BLaER1 treated with 17β-estradiol and CSF1 and Interleukin-3, amounts not matched to agents 10 nM and 100 nM (cell line): ENCODE data around the gene SEMA4D.
A peak's percentile ranks its signal among the peaks of the same experiment; 100 is the strongest.
"Not testable (repeated sequence)": the region's sequence is repeated elsewhere in the genome, so short reads cannot be mapped to it uniquely, and the experiment has no call there.

Experiments used
- H3K27ac ChIP-seq, 11 experiments: shearing (Covaris generic); formaldehyde crosslinking; 2 replicates each; pipeline ENCODE4 v1.8.1; 2022
- H3K27me3 ChIP-seq, 11 experiments: shearing (Covaris generic); formaldehyde crosslinking; 2 replicates each; pipeline ENCODE4 v1.8.1; 2022
- H3K36me3 ChIP-seq, 11 experiments: shearing (Covaris generic); formaldehyde crosslinking; 2 replicates each; pipeline ENCODE4 v1.8.1; 2022
- H3K4me1 ChIP-seq, 10 experiments: shearing (Covaris generic); formaldehyde crosslinking; 2 replicates each; pipeline ENCODE4 v1.8.1; 2022
- H3K4me2 ChIP-seq, 11 experiments: shearing (Covaris generic); formaldehyde crosslinking; 2 replicates each; pipeline ENCODE4 v1.8.1; 2022
- H3K4me3 ChIP-seq, 10 experiments: shearing (Covaris generic); formaldehyde crosslinking; 2 replicates each; pipeline ENCODE4 v1.8.1; 2022
- H3K9ac ChIP-seq, 11 experiments: shearing (Covaris generic); formaldehyde crosslinking; 2 replicates each; pipeline ENCODE4 v1.8.1; 2022
- H3K9me3 ChIP-seq, 11 experiments: shearing (Covaris generic); formaldehyde crosslinking; replicated peaks in 1 of 11; 2 replicates each; pipeline ENCODE4 v1.8.1; 2022
- H4K20me1 ChIP-seq, 11 experiments: shearing (Covaris generic); formaldehyde crosslinking; 2 replicates each; pipeline ENCODE4 v1.8.1; 2022
- Cebpa-rat ChIP-seq, 11 experiments: shearing (Covaris generic); IDR thresholded peaks; 2 replicates each; pipeline ENCODE4 v1.8.1; 2022

SEMA4D gene

DNA sequence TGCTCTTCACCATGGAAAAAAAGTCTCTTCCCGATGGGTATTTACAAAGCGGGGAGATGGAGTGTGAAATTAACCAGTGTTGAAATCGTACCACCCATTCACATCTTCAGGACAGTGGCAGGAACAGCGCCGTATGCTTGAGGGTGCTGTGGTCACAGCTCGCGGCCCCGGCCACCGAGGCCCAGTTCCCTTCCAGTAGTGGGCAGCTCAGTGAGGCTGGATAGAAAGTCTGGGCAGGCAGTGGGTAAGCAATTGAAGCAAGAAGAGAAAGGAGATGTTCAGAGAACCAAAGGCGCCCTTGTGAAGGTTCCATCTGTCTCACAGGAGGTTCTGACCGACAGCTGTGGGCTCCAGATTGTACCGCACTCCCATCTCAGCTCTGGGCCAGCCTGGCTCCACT is 120.5 kb downstream of the SEMA4D start:
- Histone ChIP-seq H3K4me2 (peak overlapping the region in 7 of 11 experiments; percentile 16 to 89 (median 84); a peak in 10 of 22 replicates), H3K36me3 (peaks cover 0 to 48% (median 34%) of the 10 kb centered on the region in 11 experiments; a peak in 19 of 22 replicates)

DNA sequence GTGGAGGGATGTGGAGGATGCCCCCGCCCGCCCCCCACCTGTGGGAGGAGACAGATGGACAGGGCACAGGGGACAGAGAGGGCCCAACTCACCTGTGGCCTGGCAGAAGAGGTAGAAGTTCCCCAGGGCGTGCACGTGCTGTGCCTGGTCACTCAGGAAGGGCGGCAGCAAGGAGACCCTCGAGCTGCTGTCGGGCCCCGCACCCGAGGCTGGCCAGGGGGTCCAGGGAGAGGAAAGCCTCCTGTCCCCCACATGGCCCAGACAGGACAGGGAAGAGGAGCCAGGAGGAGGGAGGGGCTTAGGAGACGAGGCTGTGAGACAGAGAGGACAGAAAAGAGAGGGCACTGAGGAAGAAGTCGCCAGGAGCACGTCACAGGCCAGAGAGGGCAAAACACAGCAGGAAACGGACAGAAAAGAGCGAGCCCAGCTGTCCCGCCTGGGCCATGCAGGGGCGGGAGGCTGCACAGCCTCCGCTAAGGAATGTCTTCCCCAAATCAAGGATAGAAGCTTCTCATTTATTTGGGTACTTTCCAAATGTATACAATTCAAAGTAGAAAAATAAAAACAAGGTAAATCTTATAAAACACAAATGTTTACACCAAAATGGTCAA is 121.1 kb downstream of the SEMA4D start:
- H3K9ac ChIP-seq: peak overlapping the region in 1 of 11 experiments; percentile 21; a peak in 3 of 22 replicates
- peaks cover 0 to 47% (median 34%) of the 10 kb centered on the region in 11 experiments; a peak in 19 of 22 replicates for H3K36me3 ChIP-seq
- H3K4me2 ChIP-seq: peak overlapping the region in 10 of 11 experiments; percentile 4 to 89 (median 84); a peak in 14 of 22 replicates
- H4K20me1 ChIP-seq: peaks cover 0 to 47% (median 8%) of the 10 kb centered on the region in 11 experiments; a peak in 11 of 22 replicates
- H3K4me1 ChIP-seq: peaks cover 66 to 92% (median 81%) of the 10 kb centered on the region in 10 experiments
- TF ChIP-seq Cebpa-rat (IDR thresholded peaks at IDR 0.05): no peak
- H3K4me3 ChIP-seq: no peak overlapping the region
- no peaks in the 10 kb centered on the region for H3K9me3 ChIP-seq
- H3K27me3 ChIP-seq: no peaks in the 10 kb centered on the region
- peak overlapping the region in 7 of 11 experiments; percentile 10 to 74 (median 40); a peak in 8 of 22 replicates for H3K27ac ChIP-seq

More for the DNA sequence above, 120.5 kb downstream of the SEMA4D start:
- peak overlapping the region in 6 of 11 experiments; percentile 8 to 74 (median 44); a peak in 6 of 22 replicates for H3K27ac ChIP-seq
- no peak overlapping the region for H3K4me3 ChIP-seq
- no peaks in the 10 kb centered on the region for H3K9me3 ChIP-seq
- H3K9ac ChIP-seq: peak overlapping the region in 2 of 11 experiments; percentile 6 to 29; a peak in 2 of 22 replicates
- no peak for TF ChIP-seq Cebpa-rat (IDR thresholded peaks at IDR 0.05)
- H4K20me1 ChIP-seq: peaks cover 0 to 51% (median 8%) of the 10 kb centered on the region in 11 experiments; a peak in 11 of 22 replicates
- H3K27me3 ChIP-seq: no peaks in the 10 kb centered on the region
- peaks cover 72 to 97% (median 87%) of the 10 kb centered on the region in 10 experiments for H3K4me1 ChIP-seq

DNA sequence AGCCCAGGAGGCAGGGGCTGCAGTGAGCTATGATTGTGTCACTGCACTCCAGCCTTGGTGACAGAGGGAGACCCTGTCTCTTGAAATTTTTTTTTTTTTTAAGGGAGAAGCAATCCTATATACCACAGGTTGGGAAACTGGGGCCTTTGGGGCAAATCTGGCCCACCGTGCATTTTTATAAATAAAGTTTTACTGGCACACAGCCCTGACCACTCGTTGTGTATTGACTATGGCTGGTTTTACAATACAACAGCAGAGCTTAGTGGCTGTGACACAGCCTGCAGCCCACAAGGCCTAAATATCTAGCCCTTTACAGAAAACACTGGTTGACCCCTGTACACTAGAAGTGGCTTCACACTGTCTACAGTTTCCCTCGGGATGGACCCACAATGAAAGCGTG is 121.6 kb downstream of the SEMA4D start:
- no peak for TF ChIP-seq Cebpa-rat (IDR thresholded peaks at IDR 0.05)
- no peaks in the 10 kb centered on the region for H3K9me3 ChIP-seq
- H3K4me3 ChIP-seq: no peak overlapping the region
- H3K27me3 ChIP-seq: no peaks in the 10 kb centered on the region
- peaks cover 0 to 42% (median 3%) of the 10 kb centered on the region in 11 experiments; a peak in 11 of 22 replicates for H4K20me1 ChIP-seq
- no peak overlapping the region; a peak in 1 of 22 replicates for H3K9ac ChIP-seq
- H3K4me2 ChIP-seq: peak overlapping the region; percentile 78 to 89 (median 85); a peak in 18 of 22 replicates
- peak overlapping the region in 5 of 11 experiments; percentile 36 to 74 (median 64); a peak in 7 of 22 replicates for H3K27ac ChIP-seq
- H3K36me3 ChIP-seq: peaks cover 0 to 43% (median 34%) of the 10 kb centered on the region in 11 experiments; a peak in 19 of 22 replicates
- peaks cover 61 to 87% (median 75%) of the 10 kb centered on the region in 10 experiments for H3K4me1 ChIP-seq

DNA sequence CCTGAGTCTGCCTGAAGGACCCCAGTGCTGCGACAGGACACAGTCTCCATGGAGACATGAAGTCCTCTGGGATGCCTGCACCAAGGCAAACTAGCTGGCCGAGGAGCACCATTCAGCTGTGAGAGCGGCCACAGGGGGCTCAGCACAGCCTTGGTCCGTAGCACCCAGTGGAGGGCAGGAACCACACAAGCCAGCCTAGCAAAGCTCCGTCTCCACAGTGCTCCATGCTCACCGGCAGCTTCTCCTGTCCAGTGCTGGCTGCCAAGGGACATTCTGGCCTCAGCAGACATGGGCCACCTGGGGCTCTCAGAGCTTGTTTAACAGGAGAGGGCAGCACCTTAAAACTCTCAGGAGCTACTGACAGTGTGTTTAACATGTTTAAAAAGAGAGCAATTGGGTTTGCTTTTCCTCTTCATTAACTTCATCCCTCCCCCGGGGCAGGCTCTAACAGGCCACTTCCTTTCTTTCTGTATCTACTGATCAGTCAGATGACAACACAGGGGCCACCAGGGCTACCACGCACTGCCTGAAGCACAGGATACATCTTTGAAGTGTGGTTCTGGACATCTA is 122.6 kb downstream of the SEMA4D start:
- TF ChIP-seq Cebpa-rat (IDR thresholded peaks at IDR 0.05): no peak
- no peaks in the 10 kb centered on the region for H3K27me3 ChIP-seq
- no peaks in the 10 kb centered on the region for H3K9me3 ChIP-seq
- peaks cover 51 to 76% (median 65%) of the 10 kb centered on the region in 10 experiments for H3K4me1 ChIP-seq
- peak overlapping the region in 9 of 11 experiments; percentile 41 to 65 (median 50); a peak in 18 of 22 replicates for H3K9ac ChIP-seq
- peaks cover 0 to 32% (median 0%) of the 10 kb centered on the region in 11 experiments; a peak in 6 of 22 replicates for H4K20me1 ChIP-seq
- peaks cover 0 to 41% (median 34%) of the 10 kb centered on the region in 11 experiments; a peak in 19 of 22 replicates for H3K36me3 ChIP-seq
- peak overlapping the region; percentile 78 to 89 (median 85) for H3K4me2 ChIP-seq
- H3K27ac ChIP-seq: peak overlapping the region in 10 of 11 experiments; percentile 11 to 74 (median 64); a peak in 18 of 22 replicates
- peak overlapping the region in 6 of 10 experiments; percentile 6 to 51 (median 30); a peak in 6 of 20 replicates for H3K4me3 ChIP-seq

DNA sequence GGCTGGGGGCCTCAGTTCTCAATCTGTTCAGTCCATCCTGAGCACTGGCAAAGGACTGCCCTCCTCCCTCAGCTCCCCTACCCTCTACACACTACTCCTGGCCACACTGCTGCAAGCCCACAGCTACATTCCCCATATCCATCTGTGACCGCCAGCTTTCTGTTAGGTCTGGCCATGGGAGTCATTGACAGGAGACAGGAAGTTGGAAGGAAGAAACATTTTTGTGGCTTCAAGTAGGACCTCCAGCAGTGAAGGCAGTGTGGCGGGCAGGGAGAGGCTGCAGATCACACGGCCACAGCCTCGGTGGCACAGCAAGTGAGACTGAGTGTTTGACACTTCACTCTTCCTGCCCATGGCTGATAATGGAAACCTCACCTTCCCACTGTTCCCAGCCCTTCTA is 123.7 kb downstream of the SEMA4D start:
- Histone ChIP-seq H3K4me1 (peaks cover 40 to 66% (median 54%) of the 10 kb centered on the region in 10 experiments), H4K20me1 (peaks cover 0 to 32% (median 0%) of the 10 kb centered on the region in 11 experiments; a peak in 6 of 22 replicates), H3K4me2 (peak overlapping the region; percentile 78 to 89 (median 85)), H3K27ac (peak overlapping the region in 7 of 11 experiments; percentile 2 to 74 (median 27); a peak in 11 of 22 replicates), H3K9ac (peak overlapping the region in 4 of 11 experiments; percentile 15 to 58 (median 34); a peak in 3 of 22 replicates), H3K9me3 (no peaks in the 10 kb centered on the region), H3K36me3 (peaks cover 0 to 30% (median 26%) of the 10 kb centered on the region in 11 experiments; a peak in 19 of 22 replicates), H3K27me3 (no peaks in the 10 kb centered on the region), H3K4me3 (no peak overlapping the region)
- TF ChIP-seq Cebpa-rat (IDR thresholded peaks at IDR 0.05): no peak

DNA sequence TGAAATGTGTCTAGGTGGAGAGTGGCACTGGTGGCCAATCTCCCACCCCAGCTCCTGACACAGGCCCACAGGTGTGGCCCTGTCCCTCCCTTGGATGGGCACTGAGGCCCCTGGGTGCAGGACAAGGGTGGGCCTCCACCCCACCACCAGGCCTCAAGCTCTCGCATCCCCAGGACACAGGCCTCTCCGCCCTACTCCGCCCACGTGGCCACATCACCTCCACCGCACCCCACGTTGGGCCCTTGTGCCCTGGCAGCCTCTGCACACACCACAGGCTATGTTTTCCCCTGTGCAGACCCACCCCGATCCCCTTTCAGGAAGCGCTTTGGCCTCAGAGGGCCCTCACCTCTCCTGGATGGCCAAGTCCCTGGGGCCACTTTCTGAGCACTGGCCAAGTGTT is 124.9 kb downstream of the SEMA4D start:
- H4K20me1 ChIP-seq: peaks cover 0 to 32% (median 0%) of the 10 kb centered on the region in 11 experiments; a peak in 6 of 22 replicates
- no peak overlapping the region for H3K9ac ChIP-seq
- H3K4me1 ChIP-seq: peaks cover 34 to 55% (median 53%) of the 10 kb centered on the region in 10 experiments
- TF ChIP-seq Cebpa-rat (IDR thresholded peaks at IDR 0.05): no peak
- H3K4me2 ChIP-seq: peak overlapping the region; percentile 13 to 89 (median 85); a peak in 18 of 22 replicates
- no peaks in the 10 kb centered on the region for H3K27me3 ChIP-seq
- peaks cover 0 to 18% (median 14%) of the 10 kb centered on the region in 11 experiments; a peak in 16 of 22 replicates for H3K36me3 ChIP-seq
- no peaks in the 10 kb centered on the region for H3K9me3 ChIP-seq
- H3K27ac ChIP-seq: peak overlapping the region in 3 of 11 experiments; percentile 24 to 69 (median 38); a peak in 7 of 22 replicates
- no peak overlapping the region for H3K4me3 ChIP-seq

DNA sequence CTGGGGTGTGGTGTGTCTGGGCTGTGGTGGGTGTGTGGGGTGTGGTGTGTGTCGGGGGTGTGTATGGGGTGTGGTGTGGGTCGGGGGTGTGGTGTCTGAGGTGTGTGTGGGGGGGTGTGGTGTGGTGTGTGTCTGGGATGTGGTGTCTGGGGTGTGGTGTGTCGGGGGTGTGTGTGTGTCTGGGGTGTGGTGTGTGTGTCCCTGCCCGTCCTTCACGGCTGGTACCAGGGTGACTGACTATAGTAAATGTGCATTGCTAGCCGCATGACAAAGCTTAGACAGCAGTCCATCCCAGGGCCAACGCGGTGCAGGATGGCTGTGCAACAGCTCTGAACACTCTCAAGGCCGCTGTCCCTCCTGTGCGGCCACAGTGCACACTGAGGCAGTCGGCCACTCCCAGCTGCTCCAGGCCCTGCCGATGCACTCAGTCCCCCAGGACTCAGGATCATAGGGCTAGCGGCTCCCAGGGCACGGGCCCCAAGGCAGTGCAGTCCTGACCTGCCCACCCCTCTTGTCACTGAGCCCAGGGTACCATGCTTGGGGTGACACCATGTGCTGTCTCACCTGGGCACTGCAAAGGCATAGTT is 125.6 kb downstream of the SEMA4D start:
- Histone ChIP-seq H3K36me3 (peaks cover 0 to 11% (median 9%) of the 10 kb centered on the region in 11 experiments; a peak in 14 of 22 replicates), H3K4me3 (no peak overlapping the region), H3K9me3 (no peaks in the 10 kb centered on the region), H3K4me2 (peak overlapping the region in 4 of 11 experiments; percentile 84 to 86 (median 84); a peak in 2 of 22 replicates), H4K20me1 (peaks cover 0 to 32% (median 0%) of the 10 kb centered on the region in 11 experiments; a peak in 6 of 22 replicates), H3K4me1 (peaks cover 34 to 57% (median 53%) of the 10 kb centered on the region in 10 experiments), H3K27me3 (no peaks in the 10 kb centered on the region), H3K9ac (no peak overlapping the region), H3K27ac (peak overlapping the region in 1 of 11 experiments; percentile 38; a peak in 1 of 22 replicates)
- TF ChIP-seq Cebpa-rat (IDR thresholded peaks at IDR 0.05): no peak

DNA sequence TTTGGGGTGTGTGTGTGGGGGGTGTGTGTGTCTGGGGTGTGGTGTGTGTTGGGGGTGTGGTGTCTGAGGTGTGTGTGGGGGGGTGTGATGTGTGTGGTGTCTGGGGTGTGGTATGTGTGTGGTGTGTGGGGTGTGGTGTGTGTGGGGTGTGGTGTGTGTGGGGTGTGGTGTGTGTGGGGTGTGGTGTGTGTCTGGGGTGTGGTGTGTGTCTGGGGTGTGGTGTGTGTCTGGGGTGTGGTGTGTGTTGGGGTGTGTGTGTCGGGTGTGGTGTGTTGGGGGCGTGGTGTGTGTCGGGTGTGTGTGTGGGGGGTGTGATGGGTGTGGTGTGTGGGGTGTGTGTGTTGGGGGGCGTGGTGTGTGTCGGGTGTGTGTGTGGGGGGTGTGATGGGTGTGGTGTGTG is 126.1 kb downstream of the SEMA4D start:
- Histone ChIP-seq H3K4me1 (peaks cover 34 to 53% (median 51%) of the 10 kb centered on the region in 10 experiments), H4K20me1 (peaks cover 0 to 32% (median 0%) of the 10 kb centered on the region in 11 experiments; a peak in 6 of 22 replicates)
- H3K9me3 ChIP-seq, H3K9ac ChIP-seq, H3K4me2 ChIP-seq, H3K27me3 ChIP-seq, H3K36me3 ChIP-seq, H3K4me3 ChIP-seq, H3K27ac ChIP-seq: not testable (repeated sequence)
